NCI-H2029 (cell line): ENCODE data around the gene KIAA1671.
"Not testable (repeated sequence)": the region's sequence is repeated elsewhere in the genome, so short reads cannot be mapped to it uniquely, and the experiment has no call there.

Experiments
- DNase-seq: peaks from one replicate; lab custom pipeline; 2025; lab: John Stamatoyannopoulos, UW

The KIAA1671 gene

GRCh38 chr22:25174156-25174887 is 221.8 kb downstream of the KIAA1671 start:
- no peak for DNase-seq

GRCh38 chr22:25174888-25175411 is 222.4 kb downstream of the KIAA1671 start:
- no peak for DNase-seq

- no peak for DNase-seq
Observed at GRCh38 chr22:25176175-25176574, 223.7 kb downstream of the KIAA1671 start.

- no peak for DNase-seq
Observed at GRCh38 chr22:25176799-25177198, 224.3 kb downstream of the KIAA1671 start.

GRCh38 chr22:25177226-25177625 is 224.7 kb downstream of the KIAA1671 start:
- DNase-seq, result no peak

GRCh38 chr22:25177895-25178294 is 225.4 kb downstream of the KIAA1671 start:
- DNase-seq, result no peak

GRCh38 chr22:25178348-25178747 is 225.8 kb downstream of the KIAA1671 start:
- DNase-seq, result not testable (repeated sequence)

- not testable (repeated sequence) for DNase-seq
Observed at GRCh38 chr22:25178869-25179631, 226.5 kb downstream of the KIAA1671 start.

- DNase-seq, result no peak
Observed at GRCh38 chr22:25182131-25183110, 229.9 kb downstream of the KIAA1671 start.

- DNase-seq, result no peak
Observed at GRCh38 chr22:25183949-25184619, 231.6 kb downstream of the KIAA1671 start.

- DNase-seq, result no peak
Observed at GRCh38 chr22:25186140-25186539, 233.6 kb downstream of the KIAA1671 start.

- DNase-seq, result no peak
Observed at GRCh38 chr22:25187469-25187868, 235.0 kb downstream of the KIAA1671 start.

- no peak for DNase-seq
Observed at GRCh38 chr22:25192406-25192805, 239.9 kb downstream of the KIAA1671 start.

GRCh38 chr22:25193130-25193529 is 240.6 kb downstream of the KIAA1671 start:
- DNase-seq, result no peak

- no peak for DNase-seq
Observed at GRCh38 chr22:25193548-25193947, 241.0 kb downstream of the KIAA1671 start.

- no peak for DNase-seq
Observed at GRCh38 chr22:25196326-25196725, 243.8 kb downstream of the KIAA1671 start.

- DNase-seq, result no peak
Observed at GRCh38 chr22:25197340-25197739, 244.8 kb downstream of the KIAA1671 start.

- no peak for DNase-seq
Observed at GRCh38 chr22:25199731-25200520, 247.4 kb downstream of the KIAA1671 start, which contains the start of gene CRYBB3. Gene CRYBB3 (plus strand): TSS chr22:25199858. CDS start chr22:25201397, 1,539 bp downstream.

GRCh38 chr22:25200967-25201366 is 248.5 kb downstream of the KIAA1671 start:
- DNase-seq, result no peak

- no peak for DNase-seq
Observed at GRCh38 chr22:25201557-25202273, 249.2 kb downstream of the KIAA1671 start.
